Measurements from ENCODE around the gene GATAD2B.

DNA sequence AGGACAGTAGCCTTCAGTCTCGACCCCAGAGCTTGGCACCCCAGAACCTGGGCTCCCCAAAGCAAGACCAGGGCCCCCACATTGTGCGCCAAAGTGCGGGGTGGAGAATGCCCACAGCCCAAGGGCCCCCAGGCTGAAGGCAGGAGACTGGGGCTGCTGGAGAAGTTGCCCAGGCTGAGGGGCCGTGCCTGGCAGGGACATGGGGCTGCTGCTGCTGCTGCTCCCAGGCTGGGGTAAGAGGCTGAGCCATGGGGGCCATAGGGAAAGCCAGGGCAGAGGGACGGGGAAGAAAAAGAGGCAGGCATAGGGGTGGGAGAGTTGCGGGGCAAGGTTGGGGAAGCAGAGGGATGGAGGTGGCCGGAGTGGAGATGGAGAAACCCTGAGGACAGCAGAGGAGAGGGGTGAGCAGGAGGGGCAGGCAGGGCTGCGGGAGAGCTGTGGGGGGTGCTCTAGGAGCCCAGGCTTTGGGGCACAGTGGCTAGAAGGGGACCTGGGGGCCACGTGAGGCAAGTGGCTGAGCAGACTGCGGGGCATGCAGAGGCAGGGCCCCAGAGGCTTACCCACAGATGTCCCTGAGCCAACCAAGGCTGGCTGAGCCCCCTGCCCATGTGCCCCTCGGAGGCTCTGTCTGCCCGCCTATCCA is 128.7 kb downstream of the GATAD2B start:
- no peak for TF ChIP-seq POLR2A (IDR thresholded peaks at IDR 0.05)
- TF ChIP-seq, protein P1, sequence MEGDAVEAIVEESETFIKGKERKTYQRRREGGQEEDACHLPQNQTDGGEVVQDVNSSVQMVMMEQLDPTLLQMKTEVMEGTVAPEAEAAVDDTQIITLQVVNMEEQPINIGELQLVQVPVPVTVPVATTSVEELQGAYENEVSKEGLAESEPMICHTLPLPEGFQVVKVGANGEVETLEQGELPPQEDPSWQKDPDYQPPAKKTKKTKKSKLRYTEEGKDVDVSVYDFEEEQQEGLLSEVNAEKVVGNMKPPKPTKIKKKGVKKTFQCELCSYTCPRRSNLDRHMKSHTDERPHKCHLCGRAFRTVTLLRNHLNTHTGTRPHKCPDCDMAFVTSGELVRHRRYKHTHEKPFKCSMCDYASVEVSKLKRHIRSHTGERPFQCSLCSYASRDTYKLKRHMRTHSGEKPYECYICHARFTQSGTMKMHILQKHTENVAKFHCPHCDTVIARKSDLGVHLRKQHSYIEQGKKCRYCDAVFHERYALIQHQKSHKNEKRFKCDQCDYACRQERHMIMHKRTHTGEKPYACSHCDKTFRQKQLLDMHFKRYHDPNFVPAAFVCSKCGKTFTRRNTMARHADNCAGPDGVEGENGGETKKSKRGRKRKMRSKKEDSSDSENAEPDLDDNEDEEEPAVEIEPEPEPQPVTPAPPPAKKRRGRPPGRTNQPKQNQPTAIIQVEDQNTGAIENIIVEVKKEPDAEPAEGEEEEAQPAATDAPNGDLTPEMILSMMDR (IDR thresholded peaks at IDR 0.05 in 4 of 5, conservative IDR thresholded peaks at IDR 0.05 in 1 of 5): no peak
